Fibroblast of mammary gland (primary cell): ENCODE data around the gene CLDND1.

Experiments
- DNase-seq: peaks from one replicate; pipeline ENCODE4 v3.0.0-alpha.2; 2010; ENCODE audit warnings: low read depth
- H3K4me3 ChIP-seq: 2 replicates; pipeline ENCODE4 v1.5.1; 2011; ENCODE audit warnings: low read depth, mild to moderate bottlenecking, low read length, moderate library complexity; ENCODE audit not compliant: control insufficient read depth
- CTCF ChIP-seq: conservative IDR thresholded peaks from 2 replicates; pipeline ENCODE4 v1.5.1; 2011; ENCODE audit warnings: low read depth, low read length, inconsistent platforms; ENCODE audit not compliant: control insufficient read depth, insufficient read depth

CLDND1 gene

GRCh38 chr3:98531622-98532274 lies 9.0 kb upstream of the CLDND1 start, which contains the start of gene GPR15:
Gene GPR15 (plus strand): TSS chr3:98531978. CDS start chr3:98532034, 56 bp downstream.
- H3K4me3 ChIP-seq = no peak within 1 kb of the TSS
- no peak for TF ChIP-seq CTCF
- DNase-seq = no peak

GRCh38 chr3:98530676-98531075 lies 8.0 kb upstream of the CLDND1 start:
- no peak for DNase-seq
- no peak overlapping the region for H3K4me3 ChIP-seq
- no peak for TF ChIP-seq CTCF

GRCh38 chr3:98529856-98530459 lies 7.3 kb upstream of the CLDND1 start:
- DNase-seq = no peak
- H3K4me3 ChIP-seq = no peak overlapping the region
- no peak for TF ChIP-seq CTCF

- no peak for TF ChIP-seq CTCF
- no peak for DNase-seq
These were observed 6.0 kb upstream of the CLDND1 start for GRCh38 chr3:98528474-98529346.

GRCh38 chr3:98525494-98525893 lies 2.8 kb upstream of the CLDND1 start:
- H3K4me3 ChIP-seq = no peak overlapping the region
- no peak for TF ChIP-seq CTCF
- no peak for DNase-seq

More at GRCh38 chr3:98528474-98529346, 6.0 kb upstream of the CLDND1 start:
- H3K4me3 ChIP-seq = no peak overlapping the region

GRCh38 chr3:98521897-98522543 lies 682 bp downstream of the CLDND1 start:
- H3K4me3 ChIP-seq = peak overlapping the region; percentile 88
- no peak for TF ChIP-seq CTCF
- DNase-seq = peak; percentile 73
